GM23248 (cell line): ENCODE results near the gene DAAM1.

Experiments
- EZH2 ChIP-seq: fragments of 200-600 bp; sonication (generic); IDR thresholded peaks from 2 replicates; pipeline ENCODE4 v1.6.1; 2018; ENCODE audit warnings: antibody characterized with exemption, mild to moderate bottlenecking; ENCODE audit not compliant: insufficient read depth, poor library complexity, severe bottlenecking
- EZH2phosphoT487 ChIP-seq: fragments of 200-600 bp; sonication (generic); IDR thresholded peaks from 2 replicates; pipeline ENCODE4 v1.6.1; 2018; ENCODE audit warnings: antibody characterized with exemption, moderate library complexity, mild to moderate bottlenecking, low read depth; ENCODE audit not compliant: insufficient read depth

- TF ChIP-seq EZH2, result no peak
- TF ChIP-seq EZH2phosphoT487, result no peak
These were observed 117.5 kb downstream of the DAAM1 start for GRCh38 chr14:59305836-59306555.
